ENCODE results near the gene EPB41.

- TF ChIP-seq CTCF (tag by site-specific recombination; IDR thresholded peaks at IDR 0.05) (peak; percentile 94), ZNF391 (tag by site-specific recombination; IDR thresholded peaks at IDR 0.05; ENCODE audit: borderline replicate concordance, low read depth) (no peak), ZNF561 (tag by site-specific recombination; IDR thresholded peaks at IDR 0.05; ENCODE audit: borderline replicate concordance) (0 out of 2 replicates have a peak, but pooled peaks have one; percentile 32), TRIM28 (IDR thresholded peaks at IDR 0.05; ENCODE audit: borderline replicate concordance, low read length) (no peak), ZNF398 (tag by site-specific recombination; IDR thresholded peaks at IDR 0.05) (peak; percentile 77), PBX3 (CRISPR knock-in tag; IDR thresholded peaks at IDR 0.05) (no peak), ZBTB8A (tag by site-specific recombination; IDR thresholded peaks at IDR 0.05) (peak; percentile 76), GLI4 (tag by site-specific recombination; IDR thresholded peaks at IDR 0.05) (no peak)
- TF ChIP-seq, protein P1, sequence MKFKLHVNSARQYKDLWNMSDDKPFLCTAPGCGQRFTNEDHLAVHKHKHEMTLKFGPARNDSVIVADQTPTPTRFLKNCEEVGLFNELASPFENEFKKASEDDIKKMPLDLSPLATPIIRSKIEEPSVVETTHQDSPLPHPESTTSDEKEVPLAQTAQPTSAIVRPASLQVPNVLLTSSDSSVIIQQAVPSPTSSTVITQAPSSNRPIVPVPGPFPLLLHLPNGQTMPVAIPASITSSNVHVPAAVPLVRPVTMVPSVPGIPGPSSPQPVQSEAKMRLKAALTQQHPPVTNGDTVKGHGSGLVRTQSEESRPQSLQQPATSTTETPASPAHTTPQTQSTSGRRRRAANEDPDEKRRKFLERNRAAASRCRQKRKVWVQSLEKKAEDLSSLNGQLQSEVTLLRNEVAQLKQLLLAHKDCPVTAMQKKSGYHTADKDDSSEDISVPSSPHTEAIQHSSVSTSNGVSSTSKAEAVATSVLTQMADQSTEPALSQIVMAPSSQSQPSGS (tag by site-specific recombination; IDR thresholded peaks at IDR 0.05; ENCODE audit: low read depth), result no peak
- TF ChIP-seq, protein P2, sequence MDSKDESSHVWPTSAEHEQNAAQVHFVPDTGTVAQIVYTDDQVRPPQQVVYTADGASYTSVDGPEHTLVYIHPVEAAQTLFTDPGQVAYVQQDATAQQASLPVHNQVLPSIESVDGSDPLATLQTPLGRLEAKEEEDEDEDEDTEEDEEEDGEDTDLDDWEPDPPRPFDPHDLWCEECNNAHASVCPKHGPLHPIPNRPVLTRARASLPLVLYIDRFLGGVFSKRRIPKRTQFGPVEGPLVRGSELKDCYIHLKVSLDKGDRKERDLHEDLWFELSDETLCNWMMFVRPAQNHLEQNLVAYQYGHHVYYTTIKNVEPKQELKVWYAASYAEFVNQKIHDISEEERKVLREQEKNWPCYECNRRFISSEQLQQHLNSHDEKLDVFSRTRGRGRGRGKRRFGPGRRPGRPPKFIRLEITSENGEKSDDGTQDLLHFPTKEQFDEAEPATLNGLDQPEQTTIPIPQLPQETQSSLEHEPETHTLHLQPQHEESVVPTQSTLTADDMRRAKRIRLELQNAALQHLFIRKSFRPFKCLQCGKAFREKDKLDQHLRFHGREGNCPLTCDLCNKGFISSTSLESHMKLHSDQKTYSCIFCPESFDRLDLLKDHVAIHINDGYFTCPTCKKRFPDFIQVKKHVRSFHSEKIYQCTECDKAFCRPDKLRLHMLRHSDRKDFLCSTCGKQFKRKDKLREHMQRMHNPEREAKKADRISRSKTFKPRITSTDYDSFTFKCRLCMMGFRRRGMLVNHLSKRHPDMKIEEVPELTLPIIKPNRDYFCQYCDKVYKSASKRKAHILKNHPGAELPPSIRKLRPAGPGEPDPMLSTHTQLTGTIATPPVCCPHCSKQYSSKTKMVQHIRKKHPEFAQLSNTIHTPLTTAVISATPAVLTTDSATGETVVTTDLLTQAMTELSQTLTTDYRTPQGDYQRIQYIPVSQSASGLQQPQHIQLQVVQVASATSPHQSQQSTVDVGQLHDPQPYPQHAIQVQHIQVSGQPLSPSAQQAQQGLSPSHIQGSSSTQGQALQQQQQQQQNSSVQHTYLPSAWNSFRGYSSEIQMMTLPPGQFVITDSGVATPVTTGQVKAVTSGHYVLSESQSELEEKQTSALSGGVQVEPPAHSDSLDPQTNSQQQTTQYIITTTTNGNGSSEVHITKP (tag by site-specific recombination; IDR thresholded peaks at IDR 0.05), result no peak
These were observed 210.2 kb downstream of the EPB41 start for GRCh38 chr1:29124366-29125236.
